GM12873 (cell line): Measurements from ENCODE around the gene VRK1.

Experiments used
- CTCF ChIP-seq: IDR thresholded peaks from 2 replicates; pipeline ENCODE4 v1.5.1; 2012; ENCODE audit warnings: low read depth, mild to moderate bottlenecking, moderate library complexity, low read length, control low read depth; ENCODE audit not compliant: insufficient read depth; ENCODE audit errors: missing control alignments

The VRK1 gene

GRCh38 chr14:96920820-96921219 is 123.6 kb downstream of the VRK1 start:
- TF ChIP-seq CTCF = no peak

GRCh38 chr14:96922986-96923385 is 125.8 kb downstream of the VRK1 start:
- TF ChIP-seq CTCF = no peak

- TF ChIP-seq CTCF = no peak
These were observed 128.2 kb downstream of the VRK1 start for GRCh38 chr14:96925422-96925821.

GRCh38 chr14:96926001-96926400 is 128.8 kb downstream of the VRK1 start:
- TF ChIP-seq CTCF = no peak

- TF ChIP-seq CTCF = no peak
These were observed 131.7 kb downstream of the VRK1 start for GRCh38 chr14:96928779-96929380.

- no peak for TF ChIP-seq CTCF
These were observed 132.8 kb downstream of the VRK1 start for GRCh38 chr14:96929950-96930349.

GRCh38 chr14:96930526-96930925 is 133.3 kb downstream of the VRK1 start:
- TF ChIP-seq CTCF = no peak
